Cardiac muscle cell (in vitro differentiated cells and primary cell): Measurements from ENCODE around the gene ATP5F1D. TPM values are rescaled to one million over a fixed set of nuclear protein-coding genes. Genes with fewer than 3 reads are reported as not detected.
A peak's percentile ranks its signal among the peaks of the same experiment; 100 is the strongest.

Source experiments
- DNase-seq, 2 donors: peaks; one replicate each; pipeline versions ENCODE4 v3.0.0 to v3.0.0-alpha.2; 2010 to 2017; ENCODE audit warnings: low read depth in 1 of 2, low spot score in 1 of 2
- H3K27ac ChIP-seq: fragments of 200-600 bp; sonication (generic); 2 replicates; pipeline ENCODE4 v1.5.1; 2016
- H3K27me3 ChIP-seq: fragments of 200-600 bp; sonication (generic); 2 replicates; pipeline ENCODE4 v1.6.0; 2016; ENCODE audit warnings: control low read depth
- H3K36me3 ChIP-seq: fragments of 200-600 bp; sonication (generic); 2 replicates; pipeline ENCODE4 v1.5.1; 2016; ENCODE audit warnings: control low read depth
- H3K4me1 ChIP-seq: fragments of 200-600 bp; sonication (generic); 2 replicates; pipeline ENCODE4 v1.8.1; 2017; ENCODE audit warnings: low read depth, mild to moderate bottlenecking, mixed run types
- H3K4me3 ChIP-seq: fragments of 200-600 bp; sonication (generic); 2 replicates; pipeline ENCODE4 v1.5.1; 2016; ENCODE audit warnings: mild to moderate bottlenecking
- H3K9me3 ChIP-seq: fragments of 200-600 bp; sonication (generic); 2 replicates; pipeline ENCODE4 v1.5.1; 2017; ENCODE audit warnings: low read depth, mild to moderate bottlenecking, control low read depth
- polyA plus RNA-seq: library from polyadenylated mRNA; unstranded; fragments of >200 nt; fragmentation: Nextera tagmentation; extraction: Ambion mirVana; gene quantifications from 2 replicates; pipeline ENCODE4 v1.2.1, GENCODE V29; 2016
- total RNA-seq: library from RNA; depleted of rRNA; stranded (reverse); fragments of >200 nt; gene quantifications from 2 replicates; pipeline ENCODE4 v1.2.3, GENCODE V29; 2016
- TF ChIP-seq, protein P1 (sequence below): IDR thresholded peaks from 2 replicates; pipeline ENCODE4 v1.5.1; 2012; ENCODE audit warnings: low read depth, mild to moderate bottlenecking, low read length

Gene ATP5F1D
- total and polyA plus RNA-seq, 2 experiments from 2014 or later: 188 to 638 TPM

DNA sequence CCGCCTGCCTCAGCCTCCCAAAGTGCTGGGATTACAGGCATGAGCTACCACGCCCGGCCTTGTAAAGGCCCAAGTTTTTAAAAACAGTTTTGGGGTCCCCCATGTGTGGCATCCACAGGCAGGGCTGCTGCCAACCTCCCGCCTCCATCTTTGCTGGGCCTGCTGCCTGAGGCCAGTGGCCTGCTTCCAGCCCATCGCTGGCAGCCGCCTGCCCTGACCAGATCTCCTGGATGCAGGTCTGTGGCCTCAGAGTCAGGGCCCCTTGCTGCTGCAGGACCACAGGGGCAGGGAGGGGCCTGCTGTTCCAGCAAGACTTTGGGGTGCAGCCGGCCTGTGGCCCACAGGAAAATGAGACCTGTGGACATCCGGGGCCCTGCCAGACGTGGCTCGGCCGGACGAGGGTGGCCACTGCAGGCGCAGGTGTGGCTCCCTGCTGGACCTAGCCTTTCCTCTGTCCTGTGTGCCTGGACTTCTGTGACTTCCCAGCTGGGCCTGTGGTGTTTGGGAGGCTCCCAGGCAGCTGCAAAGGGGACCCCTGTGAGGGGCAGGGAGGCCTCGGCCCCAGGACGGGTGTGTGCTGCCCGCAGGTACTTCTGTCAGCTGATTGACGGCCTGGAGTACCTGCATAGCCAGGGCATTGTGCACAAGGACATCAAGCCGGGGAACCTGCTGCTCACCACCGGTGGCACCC is 21.6 kb upstream of the ATP5F1D start:
- TF ChIP-seq, protein P1, sequence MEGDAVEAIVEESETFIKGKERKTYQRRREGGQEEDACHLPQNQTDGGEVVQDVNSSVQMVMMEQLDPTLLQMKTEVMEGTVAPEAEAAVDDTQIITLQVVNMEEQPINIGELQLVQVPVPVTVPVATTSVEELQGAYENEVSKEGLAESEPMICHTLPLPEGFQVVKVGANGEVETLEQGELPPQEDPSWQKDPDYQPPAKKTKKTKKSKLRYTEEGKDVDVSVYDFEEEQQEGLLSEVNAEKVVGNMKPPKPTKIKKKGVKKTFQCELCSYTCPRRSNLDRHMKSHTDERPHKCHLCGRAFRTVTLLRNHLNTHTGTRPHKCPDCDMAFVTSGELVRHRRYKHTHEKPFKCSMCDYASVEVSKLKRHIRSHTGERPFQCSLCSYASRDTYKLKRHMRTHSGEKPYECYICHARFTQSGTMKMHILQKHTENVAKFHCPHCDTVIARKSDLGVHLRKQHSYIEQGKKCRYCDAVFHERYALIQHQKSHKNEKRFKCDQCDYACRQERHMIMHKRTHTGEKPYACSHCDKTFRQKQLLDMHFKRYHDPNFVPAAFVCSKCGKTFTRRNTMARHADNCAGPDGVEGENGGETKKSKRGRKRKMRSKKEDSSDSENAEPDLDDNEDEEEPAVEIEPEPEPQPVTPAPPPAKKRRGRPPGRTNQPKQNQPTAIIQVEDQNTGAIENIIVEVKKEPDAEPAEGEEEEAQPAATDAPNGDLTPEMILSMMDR: no peak
- no peak overlapping the region for H3K27ac ChIP-seq
- peaks cover 8% of the 10 kb centered on the region for H3K36me3 ChIP-seq
- H3K9me3 ChIP-seq: no peaks in the 10 kb centered on the region
- H3K4me1 ChIP-seq: peaks cover 17% of the 10 kb centered on the region
- DNase-seq: no peak
- H3K27me3 ChIP-seq: no peaks in the 10 kb centered on the region
- no peak overlapping the region for H3K4me3 ChIP-seq

DNA sequence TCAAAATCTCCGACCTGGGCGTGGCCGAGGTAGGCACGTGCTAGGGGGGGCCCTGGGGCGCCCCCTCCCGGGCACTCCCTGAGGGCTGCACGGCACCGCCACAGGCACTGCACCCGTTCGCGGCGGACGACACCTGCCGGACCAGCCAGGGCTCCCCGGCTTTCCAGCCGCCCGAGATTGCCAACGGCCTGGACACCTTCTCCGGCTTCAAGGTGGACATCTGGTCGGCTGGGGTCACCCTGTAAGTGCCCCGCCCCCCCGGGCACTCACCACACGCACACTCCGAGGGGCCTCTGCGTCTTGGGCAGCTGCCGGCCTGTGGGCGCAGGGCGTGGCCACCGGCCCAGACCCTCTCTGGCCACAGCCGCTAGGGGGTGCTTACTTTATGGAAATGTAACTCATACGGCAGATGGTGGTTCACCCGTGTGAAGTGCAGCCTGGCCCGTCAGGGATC is 21.0 kb upstream of the ATP5F1D start:
- H3K4me1 ChIP-seq: peaks cover 12% of the 10 kb centered on the region
- H3K36me3 ChIP-seq: peaks cover 8% of the 10 kb centered on the region
- H3K27ac ChIP-seq: no peak overlapping the region

DNA sequence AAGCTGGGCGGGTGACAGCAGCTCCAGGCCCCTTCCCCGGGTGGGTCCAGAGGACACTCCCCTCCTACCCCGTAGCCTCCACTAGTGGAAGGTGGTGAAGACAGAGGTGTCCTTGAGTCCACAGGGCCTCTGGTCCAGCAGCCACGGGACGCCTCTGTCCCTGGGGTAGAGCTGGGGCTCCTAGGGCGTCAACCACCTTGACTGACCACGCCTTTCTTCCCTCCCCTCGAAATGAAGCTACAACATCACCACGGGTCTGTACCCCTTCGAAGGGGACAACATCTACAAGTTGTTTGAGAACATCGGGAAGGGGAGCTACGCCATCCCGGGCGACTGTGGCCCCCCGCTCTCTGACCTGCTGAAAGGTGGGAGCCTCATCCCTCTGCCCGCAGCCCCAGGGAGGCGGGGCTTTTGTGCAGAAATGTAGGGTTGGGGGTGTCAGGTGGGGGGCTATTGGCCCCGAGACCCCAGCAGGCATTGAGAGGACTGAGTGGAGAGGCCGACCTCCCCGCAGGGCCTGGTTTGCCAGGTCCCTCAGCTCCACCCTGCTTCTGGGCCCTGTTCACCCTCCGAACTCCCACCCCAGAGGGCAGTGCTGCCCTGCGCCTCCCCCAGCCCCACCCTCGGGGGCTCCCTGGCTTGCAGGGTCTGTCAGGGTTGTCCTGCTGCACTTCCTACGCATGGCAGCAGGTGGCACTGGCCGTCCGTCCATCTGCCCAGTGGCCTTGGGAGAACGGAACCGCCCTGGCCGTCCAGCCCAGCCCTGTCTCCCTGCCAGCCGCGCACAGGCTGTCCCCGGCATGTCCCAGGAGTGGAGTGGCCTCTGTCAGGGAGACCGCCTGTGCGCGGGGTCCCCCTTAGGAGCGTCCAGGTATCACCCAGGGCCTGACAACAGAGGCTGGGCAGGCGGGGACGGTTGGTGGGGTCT is 20.3 kb upstream of the ATP5F1D start:
- peak overlapping the region; percentile 2 for H3K27ac ChIP-seq
- H3K4me3 ChIP-seq: no peak overlapping the region
- no peaks in the 10 kb centered on the region for H3K27me3 ChIP-seq
- H3K9me3 ChIP-seq: no peaks in the 10 kb centered on the region
- peaks cover 12% of the 10 kb centered on the region for H3K4me1 ChIP-seq
- TF ChIP-seq, protein P1: peak; percentile 67
- DNase-seq: peak in 1 of 2 donors; percentile 67
- H3K36me3 ChIP-seq: peaks cover 8% of the 10 kb centered on the region

More for the DNA sequence above, 21.0 kb upstream of the ATP5F1D start:
- no peak for DNase-seq
- TF ChIP-seq, protein P1: peak; percentile 3
- Histone ChIP-seq H3K27me3 (no peaks in the 10 kb centered on the region), H3K9me3 (no peaks in the 10 kb centered on the region), H3K4me3 (no peak overlapping the region)

DNA sequence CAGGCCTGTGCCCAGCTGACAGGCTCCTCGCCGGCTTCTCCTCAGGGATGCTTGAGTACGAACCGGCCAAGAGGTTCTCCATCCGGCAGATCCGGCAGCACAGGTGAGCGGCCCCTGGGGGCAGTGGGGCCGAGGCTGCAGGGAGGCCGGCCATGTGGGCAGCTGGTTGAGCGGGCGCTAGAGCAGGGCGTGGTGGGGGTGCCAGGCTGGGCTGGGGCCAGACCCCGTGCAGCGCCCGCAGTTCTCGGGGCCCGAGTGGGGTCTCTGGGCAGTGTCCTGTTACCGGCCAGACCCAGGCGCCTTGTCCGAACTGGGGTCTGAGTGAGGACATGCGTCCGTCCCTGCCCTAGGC is 19.7 kb upstream of the ATP5F1D start:
- Histone ChIP-seq H3K27ac (no peak overlapping the region), H3K36me3 (peaks cover 11% of the 10 kb centered on the region), H3K27me3 (no peaks in the 10 kb centered on the region), H3K4me1 (peaks cover 12% of the 10 kb centered on the region), H3K4me3 (no peak overlapping the region), H3K9me3 (no peaks in the 10 kb centered on the region)
- DNase-seq: no peak
- TF ChIP-seq, protein P1: no peak

DNA sequence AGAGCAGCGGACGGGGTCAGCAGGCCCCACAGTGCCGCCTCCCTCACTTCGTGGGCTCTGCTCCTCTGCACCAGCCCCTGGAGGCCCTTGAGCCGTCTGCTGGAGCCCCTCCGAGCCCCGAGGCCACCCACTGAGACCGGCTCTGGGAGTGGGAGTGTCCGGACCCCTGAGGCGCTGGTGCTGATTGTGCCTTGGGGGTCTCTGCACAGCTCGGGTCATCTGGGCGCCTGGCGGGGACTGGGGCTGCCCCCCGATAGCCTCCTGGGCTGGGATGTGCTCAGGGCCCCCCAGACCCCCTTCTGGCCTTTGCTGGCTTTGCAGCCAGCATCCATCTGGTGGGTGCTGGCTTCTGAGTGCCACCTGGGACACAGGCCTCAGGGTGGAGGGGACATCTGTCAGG is 19.2 kb upstream of the ATP5F1D start:
- Histone ChIP-seq H3K36me3 (peaks cover 14% of the 10 kb centered on the region), H3K9me3 (no peaks in the 10 kb centered on the region), H3K27me3 (no peaks in the 10 kb centered on the region), H3K4me3 (no peak overlapping the region), H3K4me1 (peaks cover 7% of the 10 kb centered on the region), H3K27ac (no peak overlapping the region)
- TF ChIP-seq, protein P1: peak; percentile 6
- DNase-seq: no peak
